ENCODE measurements around the gene SLC26A2. TPM values are rescaled to one million over a fixed set of nuclear protein-coding genes. Genes with fewer than 3 reads are reported as not detected.

SLC26A2 gene
- total RNA-seq, 1 donor from 2014 or later, result 11.0 TPM

DNA sequence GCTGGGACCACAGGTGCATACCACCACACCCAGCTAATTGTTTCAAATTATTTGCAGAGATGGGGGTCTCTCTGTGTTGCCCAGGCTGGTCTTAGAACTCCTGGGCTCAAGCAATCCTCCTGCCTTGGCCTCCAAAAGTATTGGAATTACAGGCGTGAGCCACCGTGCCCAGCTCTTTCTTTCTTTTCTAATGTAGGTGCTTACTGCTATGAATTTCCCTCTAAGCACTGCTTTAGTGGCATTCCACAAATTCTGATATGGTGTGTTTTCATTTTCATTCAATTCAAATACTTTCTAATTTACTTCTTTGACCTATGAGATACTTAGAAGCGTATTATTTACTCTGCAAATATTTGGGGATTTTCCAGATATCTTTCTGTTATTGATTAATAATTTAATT, 54.9 kb downstream of the SLC26A2 start:
- intact Hi-C loops (cut with micrococcal nuclease), result no loop called here
- TF ChIP-seq CTCF (IDR thresholded peaks at IDR 0.05), result no peak
- H3K4me1 Mint-ChIP-seq, result no peaks in the 10 kb centered on the region
- CTCF ChIA-PET, result no interaction called here
- H3K9me3 Mint-ChIP-seq, result peaks cover 2% of the 10 kb centered on the region
- peaks cover 92% of the 10 kb centered on the region for H3K36me3 Mint-ChIP-seq (ENCODE audit: low read depth)
- DNase-seq, result no peak
- no peak overlapping the region for H3K27ac Mint-ChIP-seq
- ATAC-seq (ENCODE audit: low read depth), result no peak
- POLR2A ChIA-PET, result interaction anchor here (0.8 kb wide), 1 partner anchor 15 kb away, joined by 3 read pairs; the partner anchor contains the start of gene TIGD6
- H3K27me3 Mint-ChIP-seq, result no peaks in the 10 kb centered on the region
- H3K4me3 Mint-ChIP-seq, result no peak overlapping the region

DNA sequence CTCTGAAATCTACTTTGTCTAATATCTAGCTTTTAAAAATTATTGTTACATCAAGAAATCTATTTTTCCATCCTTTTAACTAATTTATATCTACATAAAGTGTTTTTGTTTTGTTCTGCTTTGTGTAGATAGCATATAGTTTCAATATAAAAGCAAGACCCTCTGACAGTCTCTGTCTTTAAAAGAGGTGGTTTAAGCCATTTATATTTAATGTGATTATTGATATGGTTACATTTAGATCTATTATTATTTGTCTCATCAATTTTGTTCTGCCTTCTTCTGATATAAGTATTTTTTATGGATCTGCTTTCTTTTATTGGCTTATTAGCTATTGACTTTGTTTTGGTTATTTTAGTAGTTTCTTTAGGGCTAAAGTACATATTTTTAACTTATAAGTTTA, 56.0 kb downstream of the SLC26A2 start:
- Mint-ChIP-seq H3K4me1 (no peaks in the 10 kb centered on the region), H3K27ac (no peak overlapping the region), H3K4me3 (no peak overlapping the region), H3K36me3 (ENCODE audit: low read depth) (peaks cover 92% of the 10 kb centered on the region), H3K9me3 (peaks cover 2% of the 10 kb centered on the region), H3K27me3 (no peaks in the 10 kb centered on the region)
- CTCF ChIA-PET, result no interaction called here
- ATAC-seq (ENCODE audit: low read depth) (no peak), DNase-seq (no peak)
- POLR2A ChIA-PET, result no interaction called here
- intact Hi-C loops (cut with micrococcal nuclease), result no loop called here
- TF ChIP-seq CTCF (IDR thresholded peaks at IDR 0.05), result no peak

GRCh38 chr5:150017226-150018005, 56.9 kb downstream of the SLC26A2 start:
- Mint-ChIP-seq H3K4me1 (no peaks in the 10 kb centered on the region), H3K27me3 (no peaks in the 10 kb centered on the region), H3K4me3 (no peak overlapping the region), H3K9me3 (peaks cover 2% of the 10 kb centered on the region), H3K36me3 (ENCODE audit: low read depth) (peaks cover 93% of the 10 kb centered on the region), H3K27ac (no peak overlapping the region)
- POLR2A ChIA-PET, result interaction anchor here (1.1 to 1.3 kb wide), 2 partner anchors 12 to 17 kb away, joined by 3 read pairs; partner anchors contain the start of genes HMGXB3 and TIGD6
- ATAC-seq (ENCODE audit: low read depth) (no peak), DNase-seq (no peak)
- CTCF ChIA-PET, result no interaction called here
- TF ChIP-seq CTCF (IDR thresholded peaks at IDR 0.05), result no peak
- intact Hi-C loops (cut with micrococcal nuclease), result no loop called here

DNA sequence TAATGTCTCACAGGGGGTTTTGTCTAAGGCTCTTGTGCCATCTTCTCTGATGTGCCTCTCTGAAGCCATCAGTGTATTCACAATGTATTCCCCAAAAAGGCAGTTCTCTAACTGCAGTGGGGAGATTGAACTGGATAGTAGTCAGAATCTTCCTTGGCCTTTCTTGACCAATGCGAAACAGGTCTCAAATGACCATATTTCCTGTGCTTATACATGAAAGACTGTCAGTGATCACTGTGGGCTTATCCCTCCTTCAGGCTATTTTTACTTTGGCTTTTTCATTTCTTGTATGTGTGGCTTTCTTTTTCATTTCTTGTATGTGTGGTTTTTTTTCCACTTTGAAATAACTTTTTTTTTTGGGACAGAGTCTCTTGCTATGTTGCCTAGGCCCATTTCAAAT, 59.7 kb downstream of the SLC26A2 start:
- H3K4me3 Mint-ChIP-seq, result no peak overlapping the region
- H3K27ac Mint-ChIP-seq, result no peak overlapping the region
- H3K9me3 Mint-ChIP-seq, result peaks cover 2% of the 10 kb centered on the region
- DNase-seq (no peak), ATAC-seq (ENCODE audit: low read depth) (no peak)
- TF ChIP-seq CTCF (IDR thresholded peaks at IDR 0.05), result no peak
- no peaks in the 10 kb centered on the region for H3K4me1 Mint-ChIP-seq
- ChIA-PET CTCF (no interaction called here), POLR2A (no interaction called here)
- H3K27me3 Mint-ChIP-seq, result no peaks in the 10 kb centered on the region
- intact Hi-C loops (cut with micrococcal nuclease), result no loop called here
- peaks cover 90% of the 10 kb centered on the region for H3K36me3 Mint-ChIP-seq (ENCODE audit: low read depth)

- no peak overlapping the region for H3K4me3 Mint-ChIP-seq
- H3K36me3 Mint-ChIP-seq (ENCODE audit: low read depth), result peaks cover 92% of the 10 kb centered on the region
- POLR2A ChIA-PET, result no interaction called here
- no peak overlapping the region for H3K27ac Mint-ChIP-seq
- CTCF ChIA-PET, result no interaction called here
- no peaks in the 10 kb centered on the region for H3K27me3 Mint-ChIP-seq
- no peak for TF ChIP-seq CTCF (IDR thresholded peaks at IDR 0.05)
- ATAC-seq (ENCODE audit: low read depth) (no peak), DNase-seq (no peak)
- H3K9me3 Mint-ChIP-seq, result no peaks in the 10 kb centered on the region
- H3K4me1 Mint-ChIP-seq, result no peaks in the 10 kb centered on the region
- intact Hi-C loops (cut with micrococcal nuclease), result no loop called here
These were observed 61.1 kb downstream of the SLC26A2 start for GRCh38 chr5:150021491-150022157.

Measured in activated B cell treated with CpG ODN at 0.5 μM for 24 hours (primary cell).